Amniotic epithelial cell (primary cell): Measurements from ENCODE around the gene SF1.

ENCODE experiments used
- DNase-seq: peaks from one replicate; pipeline ENCODE4 v3.0.0-alpha.2; 2010; ENCODE audit warnings: low read depth

Gene SF1

DNA sequence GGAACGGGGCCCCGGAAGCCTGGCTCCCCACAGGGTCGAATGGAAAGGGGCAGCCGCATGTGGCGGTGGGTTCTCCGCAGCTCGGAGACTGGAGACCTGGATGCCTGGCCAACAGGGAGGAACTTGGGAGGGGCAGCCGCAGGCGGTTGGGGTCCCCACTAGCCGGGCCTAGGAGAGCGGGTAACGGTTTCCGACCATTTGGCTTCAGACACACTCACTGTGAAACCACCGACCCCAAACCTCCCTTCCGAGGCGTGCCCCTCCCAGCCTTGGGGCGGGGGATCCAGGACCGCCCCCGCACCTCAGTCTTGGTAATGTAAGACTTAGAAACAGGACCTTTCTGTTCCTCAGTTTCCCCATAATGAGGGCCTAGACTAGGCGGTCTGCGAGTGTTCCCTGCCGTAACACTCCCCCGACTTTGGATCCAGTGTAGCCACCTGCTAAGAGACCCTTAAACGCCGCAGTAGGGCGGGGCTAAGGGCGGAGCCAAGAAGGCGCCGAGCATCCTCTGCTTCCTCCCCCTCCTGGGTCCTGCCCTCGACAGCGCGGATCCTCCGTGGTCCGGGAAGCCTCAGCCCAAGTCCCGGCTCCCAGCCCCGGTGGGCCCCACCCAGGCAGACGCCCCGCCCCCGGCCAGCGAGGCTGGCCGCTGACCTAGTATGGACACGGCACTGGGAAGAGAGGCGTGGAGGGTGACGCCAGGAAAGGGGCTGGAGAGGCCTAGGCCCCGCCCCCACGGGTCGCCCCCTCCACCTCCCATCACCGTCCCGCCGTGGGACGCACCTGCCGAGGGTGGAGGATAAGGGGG, 32.6 kb downstream of the SF1 start:
- DNase-seq, result peak; percentile 68

GRCh38 chr11:64745189-64745520, 33.2 kb downstream of the SF1 start:
- DNase-seq, result no peak

DNA sequence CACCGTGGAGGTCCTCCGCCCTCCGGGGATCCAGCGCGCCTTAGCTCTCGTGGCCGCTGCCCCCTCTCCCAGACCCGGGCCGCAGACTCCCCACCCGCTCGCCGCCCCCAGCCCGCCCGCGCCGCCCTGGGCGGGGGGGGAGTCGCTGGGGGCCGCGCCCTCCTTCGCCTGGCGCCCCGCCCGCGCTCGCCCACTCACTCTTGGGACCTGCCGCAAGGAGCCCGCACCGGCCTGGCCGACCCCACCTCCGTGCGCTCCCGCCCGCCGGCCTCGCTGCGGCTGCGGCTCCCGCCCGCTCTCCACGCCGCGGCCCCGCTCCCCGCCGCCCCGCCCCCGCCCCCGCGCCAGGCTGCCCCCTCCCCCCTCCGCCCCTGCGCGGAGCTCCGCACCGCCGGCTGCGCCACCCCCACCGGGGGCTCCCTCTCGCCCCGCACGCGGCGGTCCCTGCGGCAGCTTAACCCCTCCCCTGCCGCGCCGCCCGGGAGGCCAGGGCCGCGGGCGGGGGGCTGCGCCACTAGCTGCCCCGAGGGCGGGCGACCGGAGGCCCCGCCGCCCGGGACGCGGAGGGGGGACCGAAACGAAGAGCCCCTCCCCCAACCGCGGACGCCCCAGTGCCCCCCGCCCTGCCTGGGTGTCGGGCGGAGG, 33.7 kb downstream of the SF1 start:
- no peak for DNase-seq

DNA sequence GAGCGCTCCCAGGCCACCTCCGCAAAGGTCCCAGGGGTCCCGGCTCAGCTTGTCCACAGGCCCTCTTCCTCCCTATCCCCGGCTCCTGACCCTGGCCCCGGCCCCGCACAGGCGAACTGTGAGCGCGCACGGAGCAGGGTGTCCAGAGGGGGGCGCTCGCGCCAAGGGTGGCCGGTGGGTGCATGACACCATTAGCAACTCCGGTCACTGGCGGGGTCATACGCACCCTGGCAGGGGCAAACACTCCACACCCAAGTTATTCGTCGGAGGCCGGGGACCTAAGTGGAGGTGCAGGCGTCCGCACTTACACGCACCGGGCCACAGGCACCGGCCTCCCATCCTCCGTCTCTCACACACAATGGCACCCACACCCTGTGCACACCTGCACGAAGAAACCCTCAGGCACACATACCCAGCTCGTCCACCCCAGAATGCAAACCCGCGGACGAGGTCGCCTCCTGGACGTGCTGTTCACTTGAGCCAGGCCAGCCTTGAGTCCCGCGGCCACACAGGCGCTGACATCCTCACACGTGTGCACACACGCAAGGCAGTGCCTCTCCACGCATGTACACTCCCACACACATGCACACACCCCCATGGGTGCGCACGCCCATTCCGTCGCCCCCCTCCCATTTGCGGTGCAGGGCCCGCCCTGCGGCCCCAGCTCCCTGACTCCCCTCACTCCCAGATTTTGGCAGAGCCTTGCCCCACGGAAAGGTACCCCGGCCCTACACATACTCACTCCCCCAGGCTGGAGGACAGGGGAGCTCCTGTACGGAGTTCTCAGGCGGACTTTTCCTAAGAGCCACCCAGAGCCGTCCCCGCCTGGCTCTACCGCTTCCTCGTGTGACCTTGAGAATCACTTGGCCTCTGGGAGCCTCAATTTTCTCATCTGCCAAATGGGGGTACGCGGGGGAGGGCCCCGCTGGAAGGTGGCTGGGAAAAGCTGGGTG, 34.5 kb downstream of the SF1 start, which contains the start of gene RASGRP2:
RASGRP2 (minus strand) TSS at position 552 of the 953 bp plus-strand sequence. CDS start 1,276 bp downstream, outside the sequence.
- DNase-seq, result peak; percentile 34

DNA sequence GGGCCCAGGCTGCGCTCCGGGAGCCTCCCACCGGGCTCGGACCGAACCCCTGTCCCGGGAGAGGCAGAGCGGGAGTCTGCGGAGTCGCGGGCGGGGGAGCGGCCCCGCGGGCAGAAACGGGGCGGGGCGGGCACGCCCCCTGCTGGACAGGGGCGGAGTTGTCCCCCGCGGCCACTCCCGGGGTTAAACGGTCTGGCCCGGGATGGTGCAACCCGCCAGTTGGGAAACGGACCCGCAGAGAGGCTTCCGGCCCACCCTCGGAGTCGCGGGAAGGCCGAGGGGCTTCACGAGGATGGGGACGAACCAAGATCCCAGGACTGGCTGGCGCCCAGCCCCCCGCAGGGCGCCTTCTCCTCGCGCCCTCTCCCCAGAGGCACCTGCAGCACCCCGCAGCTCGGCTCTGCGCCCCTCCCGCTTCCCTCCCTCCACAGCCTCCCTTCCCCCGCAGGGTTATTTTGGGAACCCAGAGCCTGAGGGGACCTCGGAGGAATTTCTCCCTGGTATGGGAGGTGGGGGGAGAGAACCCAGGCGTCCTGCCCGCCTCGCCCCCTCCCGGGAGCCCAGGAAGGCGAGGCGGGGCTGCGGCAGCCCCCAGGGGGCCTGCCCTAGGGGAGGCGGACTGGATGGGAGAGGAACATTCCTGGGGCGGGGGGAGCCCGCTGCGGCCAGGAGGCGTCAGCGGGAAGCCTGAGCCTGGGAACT, 35.3 kb downstream of the SF1 start:
- peak; percentile 36 for DNase-seq

DNA sequence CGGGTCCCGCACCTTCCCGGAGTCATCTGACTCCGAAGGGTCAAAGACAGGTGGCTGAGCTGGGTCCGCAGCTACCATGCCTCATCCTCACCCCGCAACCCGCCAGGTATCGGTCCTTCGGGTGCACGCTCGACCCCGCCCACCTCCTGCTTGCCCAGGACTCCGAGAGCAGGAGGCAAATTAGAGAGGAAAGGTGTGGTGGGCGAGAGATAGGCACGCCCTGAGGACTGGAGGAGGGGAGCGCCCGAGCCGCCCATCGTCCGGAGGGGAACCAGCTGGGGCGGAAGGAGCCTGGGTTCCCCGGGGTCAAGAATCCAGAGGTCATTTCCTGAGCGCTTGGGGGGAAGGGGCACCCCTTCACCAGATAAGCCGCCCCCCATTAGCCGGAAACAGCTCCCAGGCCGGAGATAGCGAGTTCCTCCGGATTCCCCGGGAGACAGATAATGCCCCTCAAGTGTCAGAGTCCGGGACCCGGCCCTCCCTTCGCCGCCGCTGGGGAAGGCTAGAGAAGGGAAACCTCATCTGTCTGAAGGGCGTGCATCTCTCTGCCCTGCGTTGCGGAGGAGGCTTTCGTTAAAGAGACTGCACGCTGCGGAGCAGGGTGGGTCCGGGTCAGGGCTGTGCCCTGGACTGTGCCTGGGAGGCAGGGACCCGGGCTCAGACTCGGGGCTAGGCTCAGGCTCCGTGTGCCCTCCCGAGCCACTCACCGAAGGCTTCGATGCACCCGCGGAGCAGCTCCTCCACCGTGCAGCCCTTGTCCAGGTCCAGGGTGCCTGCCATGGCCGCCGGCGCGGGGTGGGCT, 36.1 kb downstream of the SF1 start:
- DNase-seq, result no peak

GRCh38 chr11:64741375-64742086, 36.8 kb downstream of the SF1 start:
- DNase-seq, result no peak

DNA sequence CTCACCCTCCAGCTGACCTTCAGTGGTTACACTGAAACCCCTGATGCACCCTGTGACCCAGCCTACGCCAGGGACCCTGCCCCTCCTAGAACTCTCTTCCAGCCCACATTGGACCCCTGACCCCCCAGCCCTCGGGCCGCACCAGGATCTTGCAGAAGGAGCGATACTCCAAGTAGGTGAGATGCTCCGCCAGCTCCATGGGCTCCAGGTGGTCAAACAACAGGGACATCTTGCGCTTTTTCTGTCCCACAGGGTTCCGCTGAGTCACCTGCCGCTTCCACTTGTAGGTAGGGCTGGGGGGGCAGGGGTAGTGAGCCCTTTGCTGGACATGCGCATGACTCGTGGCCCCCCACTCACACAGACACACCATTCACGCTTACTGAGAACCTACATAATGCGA, 38.5 kb downstream of the SF1 start:
- no peak for DNase-seq

GRCh38 chr11:64736654-64737053, 41.7 kb downstream of the SF1 start:
- no peak for DNase-seq

- no peak for DNase-seq
Measured at GRCh38 chr11:64735725-64736259, 42.5 kb downstream of the SF1 start.

DNA sequence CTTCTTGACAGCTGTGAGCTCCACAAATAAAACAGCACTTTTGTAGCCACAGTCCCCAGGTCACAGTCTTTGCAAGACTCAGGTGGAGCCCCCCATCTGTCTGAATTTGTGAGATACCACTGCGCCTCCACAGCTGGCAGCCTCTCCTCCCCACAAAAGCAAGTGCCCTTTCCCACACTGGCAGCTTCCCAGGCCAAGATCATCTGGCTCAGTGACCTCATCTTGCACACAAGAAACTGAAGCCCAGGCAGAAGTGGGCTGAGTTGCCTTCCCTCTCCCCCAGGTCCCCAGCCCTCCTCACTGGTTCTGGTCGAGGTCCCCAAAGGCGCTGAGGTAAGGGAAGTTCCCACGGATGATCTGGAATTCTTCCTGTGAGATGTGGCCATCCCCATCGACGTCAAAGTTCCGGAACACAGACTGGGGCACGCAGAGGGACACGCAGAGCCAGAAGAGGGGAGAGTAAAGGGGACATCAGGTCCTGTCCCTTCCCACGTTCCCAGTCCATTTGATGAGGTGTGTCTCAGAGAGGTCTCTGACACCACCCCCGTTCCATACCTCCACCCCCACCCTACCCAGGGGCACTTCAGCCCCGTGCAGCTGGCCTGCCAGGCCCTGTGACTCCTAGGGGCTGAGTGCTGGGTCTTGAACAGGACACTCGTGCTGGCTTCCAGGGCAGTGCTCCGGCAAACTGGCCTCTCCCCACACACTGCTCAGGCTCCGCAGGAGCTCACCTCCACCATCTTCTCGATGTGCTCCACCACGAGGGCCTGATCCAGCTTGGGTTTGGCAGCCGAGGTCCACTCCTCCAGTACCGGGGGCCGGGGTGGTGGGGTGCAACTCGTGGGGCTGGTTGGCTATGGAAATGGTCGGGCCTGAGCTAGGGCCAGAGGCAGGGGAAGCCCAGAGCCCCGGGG, 43.3 kb downstream of the SF1 start:
- DNase-seq, result no peak

- no peak for DNase-seq
Measured at GRCh38 chr11:64731601-64732000, 46.7 kb downstream of the SF1 start.

- no peak for DNase-seq
Measured at GRCh38 chr11:64729851-64730382, 48.4 kb downstream of the SF1 start.

- DNase-seq, result no peak
Measured at GRCh38 chr11:64728757-64729365, 49.5 kb downstream of the SF1 start.

- DNase-seq, result no peak
Measured at GRCh38 chr11:64726867-64727530, 51.3 kb downstream of the SF1 start.

DNA sequence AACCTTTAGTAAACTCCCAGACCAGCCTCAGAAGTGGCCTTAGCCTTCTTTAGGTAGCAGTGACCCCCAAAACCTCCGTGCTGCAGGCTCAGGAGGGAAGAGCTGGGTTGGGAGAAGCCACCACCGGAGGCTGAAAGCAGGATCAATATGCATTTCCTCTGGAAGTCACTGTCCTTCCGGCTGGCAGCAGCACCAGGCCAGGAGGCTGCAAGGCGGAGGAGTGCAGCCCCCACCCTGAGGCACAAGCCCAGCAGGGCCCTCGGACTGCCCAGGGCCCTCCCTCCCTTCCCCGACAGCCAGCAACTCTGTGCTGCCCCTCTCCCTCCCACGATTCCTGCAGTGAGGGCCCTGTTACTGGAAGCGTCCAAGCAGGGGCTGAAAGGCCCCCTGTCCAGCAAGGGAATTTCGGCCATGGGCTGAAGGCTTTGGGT, 52.1 kb downstream of the SF1 start:
- DNase-seq, result no peak

GRCh38 chr11:64724863-64725532, 53.3 kb downstream of the SF1 start:
- DNase-seq, result no peak
